ENCODE results near the gene CCDC134. TPM values are rescaled to one million over a fixed set of nuclear protein-coding genes. Genes with fewer than 3 reads are reported as not detected.

Gene CCDC134
- total RNA-seq, 1 donor from 2014 or later, result 14.3 TPM

DNA sequence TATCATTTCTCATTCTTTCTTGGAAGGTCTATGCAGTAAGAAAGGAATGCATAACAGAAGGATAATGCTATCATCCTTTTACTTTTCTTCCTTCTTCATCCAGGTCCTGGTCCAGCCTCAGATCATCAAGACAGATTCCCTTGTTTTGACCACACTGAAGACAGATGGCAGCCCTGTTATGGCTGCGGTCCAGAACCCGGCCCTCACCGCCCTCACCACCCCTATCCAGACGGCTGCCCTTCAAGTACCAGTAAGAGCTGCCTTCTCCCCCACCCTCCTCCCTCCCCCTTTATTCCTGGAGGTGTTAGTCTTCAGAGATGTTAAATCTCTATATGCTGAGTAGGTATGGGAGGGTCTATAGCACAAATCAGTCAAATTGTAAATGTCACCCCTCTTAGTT is 70.3 kb downstream of the CCDC134 start:
- FAIRE-seq (no peak), DNase-seq (ENCODE audit: low spot score in 2 of 2) (no peak)

DNA sequence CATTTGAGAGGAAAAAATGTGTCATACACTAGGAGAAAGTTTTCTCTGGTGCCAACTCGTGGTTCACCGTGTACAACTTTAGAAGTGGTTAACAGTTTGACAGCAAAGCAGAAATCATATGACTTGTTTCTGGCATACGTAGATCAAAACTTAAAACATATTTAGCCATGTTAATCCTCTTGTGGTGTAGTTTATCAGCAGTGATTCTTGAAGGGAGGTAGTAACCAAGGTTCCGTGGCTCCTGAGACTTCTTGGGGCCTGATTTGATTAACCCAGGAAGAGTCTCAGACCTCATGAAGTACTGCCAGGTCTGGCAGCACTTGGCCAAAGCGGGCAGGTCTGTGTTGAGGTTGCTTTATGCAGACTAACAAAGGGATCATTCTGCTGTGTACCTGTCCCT is 72.9 kb downstream of the CCDC134 start:
- DNase-seq (ENCODE audit: low spot score in 2 of 2) (no peak), FAIRE-seq (no peak)

DNA sequence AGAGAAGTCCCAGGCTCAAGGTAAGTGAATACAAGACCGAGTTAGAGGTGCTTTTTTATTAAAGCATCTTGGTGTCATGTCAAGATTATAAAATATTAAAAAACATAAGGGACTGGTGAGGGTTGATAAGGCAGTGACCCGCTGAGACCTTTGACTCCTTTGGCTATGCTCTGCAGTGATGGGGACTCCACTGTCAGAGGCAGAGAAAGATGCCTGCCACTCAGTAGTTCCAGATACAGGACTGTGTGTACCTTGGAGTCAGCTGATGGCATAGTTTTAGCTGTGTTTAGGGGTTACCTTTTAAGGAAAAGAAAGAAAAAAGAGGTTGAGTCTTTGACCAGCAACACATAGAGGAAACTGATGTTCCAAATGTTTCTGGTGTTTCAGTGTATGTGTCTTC is 73.6 kb downstream of the CCDC134 start:
- FAIRE-seq (no peak), DNase-seq (ENCODE audit: low spot score in 2 of 2) (no peak)

- no peak for FAIRE-seq
- DNase-seq (ENCODE audit: low spot score in 2 of 2), result no peak
Measured at GRCh38 chr22:41875531-41876270, 75.2 kb downstream of the CCDC134 start.

Other genes starting within 250 kb of the CCDC134 start
- gene CSDC2, start 239.7 kb upstream of the CCDC134 start, total RNA-seq, result 8.6 TPM
- gene PMM1, start 210.8 kb upstream of the CCDC134 start, total RNA-seq, result 16.3 TPM
- 17.9 TPM for gene DESI1, start 179.6 kb upstream of the CCDC134 start, total RNA-seq
- 259 TPM for gene XRCC6, start 179.4 kb upstream of the CCDC134 start, total RNA-seq
- 74.6 TPM for gene SNU13, start 111.8 kb upstream of the CCDC134 start, total RNA-seq
- gene MEI1, start 101.2 kb upstream of the CCDC134 start, total RNA-seq, result 0.41 TPM
- 56.3 TPM for gene SREBF2, start 32.4 kb downstream of the CCDC134 start, total RNA-seq
- not detected for gene SHISA8, start 114.4 kb downstream of the CCDC134 start, total RNA-seq
- gene TNFRSF13C, start 126.1 kb downstream of the CCDC134 start, total RNA-seq, result under 0.01 TPM
- 3.7 TPM for gene CENPM, start 146.5 kb downstream of the CCDC134 start, total RNA-seq
- 123 TPM for gene SEPTIN3, start 168.8 kb downstream of the CCDC134 start, total RNA-seq
- gene WBP2NL, start 198.1 kb downstream of the CCDC134 start, total RNA-seq, result 4.5 TPM